ENCODE data around the gene ATP2B3.

ATP2B3 gene
- total RNA-seq = 0 reads per million in 2 experiments

DNA sequence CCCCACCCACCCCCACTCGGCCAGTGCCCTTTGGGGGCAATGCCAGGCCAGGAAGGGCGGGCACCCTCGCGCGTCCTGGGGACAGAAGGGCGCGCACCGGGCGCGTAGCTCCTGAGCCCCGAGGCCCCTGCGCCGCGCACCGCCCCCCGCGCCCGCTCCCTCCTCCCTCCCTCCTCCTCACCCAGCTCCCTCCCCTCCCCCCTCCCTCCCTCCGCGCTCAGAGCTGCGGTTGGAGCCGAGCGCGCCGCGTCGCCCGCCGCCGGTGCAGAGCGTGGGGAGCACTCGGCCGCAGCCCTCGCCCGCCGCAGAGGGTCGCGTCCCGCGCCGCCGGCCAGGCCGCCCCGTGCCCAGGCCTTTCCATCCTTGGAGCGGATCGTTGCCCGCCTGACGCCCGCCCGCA is at the start of gene ATP2B3:
Gene ATP2B3 (plus strand): TSS at position 220 of the 400 bp plus-strand sequence. CDS start 18,606 bp downstream, outside the sequence.
- no peak for DNase-seq (ENCODE audit: low read depth)

DNA sequence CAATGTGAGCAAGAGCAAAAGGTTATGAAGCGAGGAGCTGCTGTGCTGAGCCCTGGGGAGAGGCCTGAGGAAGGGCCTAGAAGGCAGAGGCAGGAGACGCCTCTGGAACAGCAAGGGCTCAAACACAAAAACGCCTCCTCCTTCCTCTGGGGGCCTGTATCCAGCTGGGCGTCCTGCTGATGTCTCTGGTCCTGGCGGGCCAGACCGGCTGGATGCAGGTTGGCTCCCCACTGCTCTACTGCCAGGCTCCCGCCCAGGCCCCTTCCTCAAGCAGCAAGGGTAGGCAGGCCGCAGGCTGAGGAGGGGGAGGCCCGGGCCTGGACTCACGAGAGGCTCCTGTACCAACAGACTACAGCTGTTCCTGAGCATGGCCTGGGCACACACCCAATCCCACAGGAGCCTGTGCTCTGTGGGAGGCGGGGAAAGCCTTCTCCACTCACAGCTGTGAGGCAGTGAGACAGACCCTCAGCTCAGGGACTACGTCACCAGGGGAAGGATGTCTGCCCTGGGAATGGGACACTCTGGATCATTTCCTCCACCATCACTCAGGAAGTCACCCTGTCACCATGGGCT is 49.3 kb upstream of the ATP2B3 start:
- no peak for DNase-seq (ENCODE audit: low read depth)

DNA sequence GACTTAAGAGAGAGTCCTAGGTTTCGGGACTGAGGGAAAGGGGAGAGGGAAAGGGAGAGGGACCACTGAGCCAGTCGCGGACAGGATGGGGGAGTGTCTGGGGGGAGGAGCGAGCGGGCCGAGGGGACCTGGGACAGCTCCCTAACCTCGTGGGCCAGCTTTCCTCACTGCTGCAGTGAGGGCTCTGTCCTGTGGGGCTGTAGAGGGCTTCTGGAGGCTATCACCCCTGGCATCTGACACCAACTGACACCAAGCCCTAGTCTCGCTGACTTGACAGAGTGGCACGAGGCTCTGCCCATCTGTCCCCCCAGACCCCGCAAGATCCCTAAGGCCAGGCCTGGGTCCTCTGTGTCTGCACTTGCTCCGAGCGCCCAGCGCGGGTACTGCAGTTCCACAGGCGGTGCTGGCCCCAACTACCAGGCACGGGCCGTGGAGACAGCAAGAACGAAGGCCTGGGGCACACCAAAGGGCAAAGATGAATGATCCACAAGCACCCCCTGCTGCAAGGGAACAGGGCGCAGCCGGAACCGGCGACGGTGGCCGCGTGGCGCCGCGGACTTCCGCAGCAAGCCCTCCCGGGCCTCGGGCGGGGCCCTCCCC is 47.5 kb upstream of the ATP2B3 start:
- no peak for DNase-seq (ENCODE audit: low read depth)

DNA sequence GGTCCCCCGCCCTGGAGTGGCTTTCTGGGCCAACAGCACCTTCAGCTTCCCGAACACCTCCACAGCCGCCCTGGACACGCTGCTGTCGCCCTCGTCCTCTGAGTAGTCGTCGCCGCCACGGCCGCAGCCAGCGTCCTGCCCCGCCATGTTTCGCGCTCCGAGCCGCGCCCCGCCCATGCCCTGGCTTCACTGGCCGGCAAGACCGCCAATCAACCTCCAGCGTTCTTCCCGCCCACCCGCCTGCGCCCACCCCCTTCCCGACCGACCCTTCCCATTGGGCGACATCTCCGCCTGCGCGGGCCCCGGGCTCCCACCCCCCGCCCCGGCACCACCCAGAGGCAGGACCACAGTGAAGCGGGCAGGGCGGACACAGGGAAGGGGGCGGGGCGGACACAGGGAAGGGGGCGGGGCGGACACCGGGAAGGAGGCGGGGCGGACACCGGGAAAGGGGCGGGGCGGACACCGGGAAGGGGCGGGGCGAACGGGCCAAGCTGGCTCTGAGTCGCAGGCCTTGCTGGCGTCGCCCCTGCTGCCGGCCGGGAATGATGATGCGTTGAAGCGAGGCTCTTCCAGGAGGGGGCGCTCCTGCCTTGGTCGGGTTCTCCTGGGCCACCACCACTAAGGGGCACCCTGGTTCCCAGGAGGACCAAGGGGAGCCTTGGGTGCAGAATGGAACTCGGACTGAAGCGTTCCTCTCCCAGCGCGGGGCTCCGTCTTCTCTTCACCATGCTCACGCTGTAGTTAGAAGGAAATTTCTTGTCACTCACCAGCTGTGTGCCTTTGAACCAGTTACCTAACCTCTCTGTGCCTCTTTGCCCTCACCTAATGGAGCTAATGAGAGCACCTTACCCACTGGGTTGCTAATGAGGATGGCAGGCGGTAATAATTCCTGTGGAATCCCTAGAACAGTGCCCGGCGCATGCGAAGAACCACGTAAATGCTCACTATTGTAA is 46.8 kb upstream of the ATP2B3 start, which contains the start of gene HAUS7:
Gene HAUS7 (minus strand): TSS at position 166 of the 953 bp plus-strand sequence. CDS start 19 bp downstream, at position 147.
- peak; percentile 82 for DNase-seq (ENCODE audit: low read depth)

DNA sequence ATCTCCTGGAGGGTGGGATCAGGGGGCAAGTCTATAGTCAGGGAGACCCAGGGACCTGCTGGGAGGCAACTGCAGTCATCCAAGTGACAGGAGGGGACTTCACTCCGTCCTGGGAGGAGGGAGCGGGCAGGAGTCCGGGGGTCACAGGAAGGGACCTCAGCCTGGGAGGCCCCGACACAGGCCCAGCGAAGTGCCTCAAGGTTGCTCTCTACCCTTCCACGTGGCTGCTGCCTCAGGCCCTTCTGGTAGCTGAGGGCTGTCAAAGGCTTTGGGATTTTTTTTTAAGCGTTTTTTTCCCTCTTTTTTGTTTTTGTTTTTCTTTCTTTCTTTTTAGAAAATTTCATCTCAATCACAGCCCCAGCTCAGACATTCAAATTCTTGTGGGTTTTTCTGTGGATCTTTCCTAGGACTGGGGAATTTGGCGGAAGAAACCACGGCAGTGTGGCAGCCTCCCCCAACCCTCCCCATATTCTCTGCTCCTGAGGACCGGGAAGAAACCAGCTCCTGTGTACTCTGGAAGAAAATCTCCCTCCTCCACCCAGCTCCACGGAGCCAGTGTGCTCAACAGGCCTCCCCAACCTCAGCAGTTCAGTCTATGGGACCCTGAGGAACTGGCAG is 45.7 kb upstream of the ATP2B3 start:
- DNase-seq (ENCODE audit: low read depth) = no peak

DNA sequence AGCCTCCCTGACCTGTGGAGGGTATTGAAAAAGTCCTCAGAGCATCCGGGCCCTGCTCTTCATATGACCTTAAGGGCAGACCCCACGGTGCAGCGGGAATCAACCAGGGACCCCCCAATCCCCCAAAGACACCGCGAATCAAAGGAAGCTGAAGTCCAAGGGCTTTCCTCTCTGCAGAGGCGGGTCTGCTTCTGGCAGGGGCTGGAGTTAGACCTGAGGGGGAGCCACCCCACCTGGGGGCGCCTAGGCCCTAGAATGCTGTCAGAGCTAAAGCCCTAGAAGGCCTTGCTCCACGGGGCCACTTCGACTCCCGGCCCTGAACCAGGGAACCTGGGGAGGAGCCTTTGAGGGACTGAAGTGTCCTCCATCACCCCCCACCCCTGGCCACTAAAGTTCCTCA is 44.3 kb upstream of the ATP2B3 start:
- no peak for DNase-seq (ENCODE audit: low read depth)

DNA sequence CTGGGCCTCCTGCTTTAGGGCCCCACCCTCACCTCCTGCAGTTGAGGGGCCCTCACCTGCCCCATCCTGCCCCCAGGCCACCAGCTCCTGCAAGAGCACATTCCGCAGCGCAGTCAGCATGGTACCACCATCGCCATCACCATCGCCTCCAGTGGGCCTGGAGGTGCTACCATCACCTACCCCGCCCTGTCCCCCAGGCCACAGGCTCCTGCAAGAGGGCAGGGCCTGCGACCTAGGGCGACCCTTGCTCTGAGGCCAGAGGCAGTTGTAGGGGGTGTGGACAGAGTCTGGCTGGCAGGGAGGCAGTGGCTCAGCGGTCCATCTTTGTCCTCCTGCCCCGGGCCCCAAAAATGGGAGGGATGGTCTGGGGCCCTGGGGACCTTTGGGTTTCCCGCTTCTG is 43.2 kb upstream of the ATP2B3 start:
- no peak for DNase-seq (ENCODE audit: low read depth)

DNA sequence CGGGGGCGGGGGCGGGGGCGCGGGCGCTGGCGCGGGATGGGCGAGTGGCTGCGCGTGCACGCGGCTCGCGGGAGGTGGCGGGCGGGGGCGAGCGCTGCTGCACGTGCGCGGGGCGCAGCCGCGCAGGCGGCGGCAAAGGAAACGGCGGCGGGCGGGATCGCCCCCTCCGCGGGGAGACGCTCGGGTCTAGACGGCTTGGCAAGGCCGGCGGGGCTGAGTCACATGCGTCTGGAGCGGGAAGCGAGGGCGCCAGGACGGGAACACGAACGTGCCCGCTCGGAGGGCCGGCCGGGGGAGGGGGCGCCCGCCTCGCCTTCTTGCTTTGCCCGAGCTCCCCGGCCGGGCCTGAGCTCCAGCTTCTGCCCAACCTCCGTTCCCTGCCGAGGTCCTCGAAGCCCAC is 42.7 kb upstream of the ATP2B3 start:
- DNase-seq (ENCODE audit: low read depth) = peak; percentile 40

DNA sequence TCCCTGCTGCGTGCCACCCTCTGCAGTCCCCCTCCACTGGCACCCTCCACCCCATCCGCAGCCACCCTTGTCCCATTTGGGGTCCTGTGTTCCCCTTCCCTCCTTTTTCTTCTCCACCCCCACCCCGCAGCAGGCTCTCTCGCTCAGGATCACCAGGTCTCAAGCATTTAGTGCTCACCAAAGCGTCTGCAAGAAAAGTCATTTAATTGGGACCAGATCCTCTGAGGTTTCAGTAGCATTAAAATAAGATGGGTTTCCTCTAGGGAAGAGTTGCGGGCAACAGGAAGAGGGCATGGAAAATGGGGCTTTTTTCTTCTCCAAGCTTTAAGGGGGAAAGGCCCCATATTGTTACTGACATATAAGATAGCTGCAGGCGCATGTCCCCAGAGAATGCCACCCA is 42.2 kb upstream of the ATP2B3 start:
- DNase-seq (ENCODE audit: low read depth) = no peak

DNA sequence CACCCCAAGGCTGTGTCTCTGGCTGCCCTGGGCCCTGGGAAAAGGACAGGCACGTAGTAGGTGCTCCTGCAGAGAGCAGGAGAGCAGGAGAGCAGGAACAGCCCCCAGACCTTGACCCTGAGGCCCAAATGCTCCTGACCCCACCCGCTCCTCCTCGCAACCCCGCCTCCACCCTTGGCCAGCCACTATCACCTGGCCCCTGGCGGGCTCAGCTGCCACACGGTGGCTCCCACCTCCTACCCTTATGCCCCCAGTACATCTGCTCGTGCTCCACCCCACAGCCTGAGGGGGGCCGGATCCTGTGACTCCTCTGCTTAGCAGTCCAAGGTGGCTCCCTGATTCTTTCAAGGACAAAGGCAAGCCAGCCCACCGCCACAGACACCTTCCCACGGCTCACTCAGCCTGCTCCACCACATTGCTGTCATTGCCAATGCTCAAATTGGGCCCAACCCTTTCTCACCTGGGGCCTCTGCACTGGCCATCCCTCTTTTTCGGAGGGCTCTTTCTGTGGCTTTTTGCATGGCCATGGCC is 41.6 kb upstream of the ATP2B3 start:
- DNase-seq (ENCODE audit: low read depth) = no peak

DNA sequence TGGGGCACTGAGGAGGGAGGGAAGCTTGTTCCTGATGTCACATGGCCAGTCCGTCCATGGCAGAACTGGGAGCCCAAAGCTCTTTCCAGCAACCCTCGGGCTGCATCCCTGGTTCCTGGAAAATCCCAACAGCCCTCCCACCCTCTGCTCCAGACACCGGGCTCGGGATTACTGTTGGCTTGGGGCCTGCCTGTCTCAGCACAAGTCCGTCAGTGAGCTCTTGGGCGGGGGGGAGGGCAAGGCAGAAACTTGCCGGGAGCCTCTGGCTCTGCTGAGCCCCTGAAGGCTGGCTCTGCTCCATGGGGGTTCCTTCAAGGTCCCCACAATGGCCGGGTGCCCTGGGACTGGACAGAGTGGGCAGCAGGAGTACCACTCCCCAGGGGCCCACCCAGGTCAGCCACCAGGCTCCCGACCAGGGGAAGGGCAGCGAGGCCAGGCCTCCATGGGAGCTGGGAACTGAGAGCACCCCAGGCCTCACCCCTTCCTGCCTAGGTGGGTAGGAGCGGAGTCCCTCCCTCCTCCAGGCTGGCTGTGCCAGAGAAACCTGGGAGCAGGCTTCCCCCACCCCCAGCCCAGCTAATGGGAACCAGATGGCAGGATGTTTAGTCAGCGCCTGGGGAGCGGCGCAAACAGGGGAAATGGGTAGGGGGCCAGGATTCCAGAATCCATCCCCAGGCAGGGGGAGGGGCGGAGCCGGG is 40.6 kb upstream of the ATP2B3 start:
- no peak for DNase-seq (ENCODE audit: low read depth)

DNA sequence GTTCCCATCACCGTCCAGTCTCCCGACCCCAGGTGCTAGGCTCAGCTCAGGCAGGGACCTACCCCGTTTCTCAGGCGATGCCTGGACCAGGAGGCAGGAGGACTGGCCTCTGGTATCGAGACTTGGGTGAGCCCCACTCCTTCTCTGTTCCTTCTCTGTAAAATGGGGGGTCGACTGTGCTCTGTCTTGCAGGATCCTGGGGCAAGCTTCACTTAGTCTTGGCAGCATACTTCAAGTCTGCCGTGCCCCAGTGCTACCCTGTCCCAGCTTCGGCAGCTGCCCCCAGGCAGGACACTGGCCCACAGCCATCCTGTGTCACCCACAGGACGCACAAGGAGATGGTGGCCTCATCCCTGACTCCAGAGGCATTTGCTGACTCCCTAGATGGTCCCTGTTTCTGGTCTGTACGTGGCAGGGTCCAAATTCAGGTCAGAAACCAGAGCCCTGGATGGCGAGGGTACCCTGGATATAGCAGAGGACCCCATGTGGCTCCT is 40.0 kb upstream of the ATP2B3 start:
- no peak for DNase-seq (ENCODE audit: low read depth)

DNA sequence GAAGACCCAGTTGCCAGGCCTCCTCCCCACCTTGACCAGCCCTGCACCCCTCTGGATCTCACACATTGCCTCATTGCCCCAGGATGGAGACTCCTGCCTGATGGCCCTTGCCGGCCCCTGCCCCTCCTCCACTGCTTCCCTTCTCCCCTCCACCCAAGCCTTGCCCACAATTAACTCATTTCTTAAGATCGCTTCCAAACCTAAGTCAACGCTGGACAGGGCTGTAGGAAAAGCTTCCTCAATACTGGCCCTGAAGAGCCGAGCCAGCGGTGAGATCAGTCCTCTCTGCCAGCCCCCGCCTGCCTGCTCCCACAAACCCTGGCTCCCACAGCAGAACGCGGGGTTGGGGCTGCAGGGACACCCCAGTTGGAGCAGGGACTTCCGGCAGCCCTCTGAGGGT is 39.5 kb upstream of the ATP2B3 start:
- no peak for DNase-seq (ENCODE audit: low read depth)

DNA sequence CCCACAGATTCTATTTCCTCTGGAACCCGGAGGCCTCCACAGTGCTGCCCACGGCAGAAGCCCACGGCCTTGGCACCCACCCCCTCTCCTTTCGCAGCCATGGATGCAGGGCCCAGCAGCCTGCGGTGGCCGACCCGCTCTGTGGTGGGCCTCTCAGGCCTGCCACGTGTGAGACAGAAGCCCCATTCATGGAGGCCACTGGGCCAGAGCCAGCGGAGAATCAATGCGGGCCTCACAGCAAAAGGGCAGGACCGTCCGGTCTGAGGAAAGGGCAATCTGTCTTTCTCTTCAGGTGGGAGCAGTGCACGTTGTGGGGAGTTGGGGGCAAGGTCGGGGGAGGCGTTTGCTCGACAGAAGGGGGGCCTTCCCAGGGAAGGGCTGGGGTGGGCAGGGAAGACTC is 38.7 kb upstream of the ATP2B3 start:
- no peak for DNase-seq (ENCODE audit: low read depth)

DNA sequence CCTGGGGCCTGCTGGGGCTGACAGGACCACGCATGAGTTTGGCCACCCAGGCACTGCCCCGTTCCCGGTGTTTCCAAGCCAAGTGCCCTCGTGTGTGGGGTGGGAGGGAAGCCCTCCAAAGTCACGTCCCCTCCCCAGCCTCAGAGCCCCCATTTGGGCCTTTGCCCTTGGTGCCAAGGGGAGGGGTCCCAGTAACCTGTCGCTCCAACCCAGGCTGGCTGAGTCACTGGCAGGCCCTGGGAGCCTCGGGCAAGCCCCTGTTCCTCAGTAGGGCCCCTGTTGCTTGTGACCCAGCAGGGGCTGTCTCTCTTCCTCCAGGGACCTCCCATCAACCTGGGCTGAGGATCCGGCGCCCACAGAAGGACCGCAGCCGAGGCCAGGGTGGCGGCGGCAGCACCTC is 36.4 kb upstream of the ATP2B3 start:
- DNase-seq (ENCODE audit: low read depth) = no peak

DNA sequence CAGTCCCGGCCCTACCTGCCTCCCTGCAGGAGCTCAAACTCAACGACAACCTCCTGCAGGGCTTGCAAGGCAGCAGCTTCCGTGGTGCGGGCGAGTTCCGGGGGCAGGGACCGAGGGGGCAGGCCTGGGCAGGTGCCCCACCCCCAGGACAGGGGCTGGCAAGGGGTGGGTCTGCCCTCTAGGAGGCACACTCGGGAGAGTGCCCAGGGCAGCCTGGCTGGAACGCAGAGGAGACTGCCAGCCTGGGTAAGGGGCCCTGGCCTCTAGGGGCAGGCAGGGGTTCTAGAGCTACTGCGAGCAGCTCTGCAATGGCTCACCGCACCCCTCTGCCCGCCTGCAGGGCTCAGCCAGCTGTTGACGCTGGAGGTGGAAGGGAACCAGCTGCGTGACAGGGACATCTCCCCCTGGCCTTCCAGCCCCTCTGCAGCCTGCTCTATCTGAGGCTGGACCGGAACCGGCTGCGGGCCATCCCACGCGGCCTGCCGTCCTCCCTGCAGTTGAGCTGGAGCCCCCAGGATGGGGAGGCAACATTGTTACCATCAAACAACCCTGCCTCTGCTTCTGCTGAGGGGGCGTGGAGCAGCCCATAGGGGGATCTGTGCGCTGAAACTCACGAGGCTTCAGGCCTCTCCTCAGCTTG is 34.9 kb upstream of the ATP2B3 start:
- no peak for DNase-seq (ENCODE audit: low read depth)

DNA sequence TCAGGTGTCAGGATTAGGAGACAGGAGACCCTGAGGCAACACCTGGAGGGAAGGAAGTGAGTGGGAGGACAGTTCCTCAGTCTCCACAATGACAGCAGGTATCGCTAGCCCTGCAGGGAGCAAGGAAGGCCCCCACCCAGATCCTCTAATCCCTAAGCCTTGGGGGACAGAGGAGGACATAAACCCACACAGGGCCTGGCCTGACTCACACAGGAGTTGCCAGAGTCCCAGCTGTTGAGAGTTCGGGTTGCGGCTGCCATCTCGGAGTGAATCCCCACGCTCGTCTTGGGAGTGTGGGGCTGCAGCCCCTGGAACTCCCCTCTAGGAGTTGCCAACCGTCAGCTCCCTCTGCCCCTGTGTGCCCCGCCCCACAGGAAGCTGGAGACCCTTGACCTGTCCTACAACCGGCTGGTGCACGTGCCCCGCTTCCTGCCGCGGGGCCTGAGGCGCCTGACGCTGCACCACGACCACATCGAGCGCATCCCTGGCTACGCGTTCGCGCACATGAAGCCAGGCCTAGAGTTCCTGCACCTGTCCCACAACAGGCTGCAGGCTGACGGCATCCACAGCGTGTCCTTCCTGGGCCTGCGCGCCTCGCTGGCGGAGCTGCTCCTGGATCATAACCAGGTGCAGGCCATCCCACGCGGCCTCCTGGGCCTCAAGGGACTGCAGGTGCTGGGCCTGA is 31.9 kb upstream of the ATP2B3 start:
- DNase-seq (ENCODE audit: low read depth) = no peak

DNA sequence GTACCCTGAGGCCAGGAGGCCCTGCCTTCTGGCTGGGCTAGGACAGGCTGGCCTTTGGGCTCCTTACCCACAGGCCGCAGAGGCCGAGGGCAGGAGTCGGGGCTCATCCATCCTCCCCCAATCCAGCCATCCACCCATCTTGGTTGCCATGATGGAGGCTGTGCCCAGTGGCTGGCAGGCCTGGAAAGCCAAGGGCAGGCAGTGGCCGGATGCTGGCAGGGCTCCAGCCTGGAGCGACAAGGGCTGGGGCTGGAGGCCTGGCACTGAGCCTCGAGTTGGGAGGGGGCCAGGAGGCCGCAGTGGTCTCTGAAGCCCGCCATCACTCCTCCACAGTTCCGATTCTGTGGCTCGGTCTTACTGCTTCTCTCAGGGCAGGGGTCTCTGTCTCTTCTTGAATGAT is 31.3 kb upstream of the ATP2B3 start:
- no peak for DNase-seq (ENCODE audit: low read depth)

DNA sequence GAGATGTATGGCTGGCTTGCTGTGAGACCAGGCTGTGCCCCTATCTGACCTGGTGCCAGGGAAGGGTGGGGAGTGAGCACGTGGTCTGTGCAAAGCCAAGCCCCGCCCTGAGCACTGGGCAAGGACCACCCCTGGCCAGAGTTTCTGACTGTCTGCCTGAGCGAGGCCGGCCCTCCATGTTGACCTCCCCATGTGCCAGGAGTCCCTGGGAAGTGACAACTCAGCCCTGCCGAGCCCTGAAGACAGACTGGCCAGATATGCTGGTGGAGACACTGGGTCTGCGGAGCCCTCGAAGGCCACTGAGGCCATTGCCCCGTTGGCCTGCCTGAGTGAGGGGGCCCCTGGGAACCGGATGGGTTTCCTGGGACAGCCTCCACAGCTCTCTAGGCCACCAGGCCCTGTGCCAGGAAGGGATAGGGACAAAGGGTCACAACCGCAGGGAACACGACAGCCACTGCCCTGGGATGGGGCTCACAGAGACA is 29.8 kb upstream of the ATP2B3 start:
- DNase-seq (ENCODE audit: low read depth) = no peak

Measured in T follicular helper cell (primary cell).